SK-N-SH (cell line): Measurements from ENCODE around the gene ATG2B. TPM values are rescaled to one million over a fixed set of nuclear protein-coding genes. Genes with fewer than 3 reads are reported as not detected.

Experiments
- CTCF ChIA-PET: fragments of 300-600, 350-600 bp; formaldehyde crosslinking; extraction: SDS; loops from one replicate; lab custom pipeline; 2021; lab: Yijun Ruan, JAX
- POLR2A ChIA-PET: fragments of 350-600 bp; sonication (Branson Sonifier 250); formaldehyde crosslinking; extraction: SDS; loops from one replicate; lab custom pipeline; 2020; ENCODE audit warnings: antibody characterized with exemption, inconsistent platforms; lab: Yijun Ruan, JAX
- DNase-seq: peaks from one replicate; pipeline ENCODE4 v3.0.0; 2012
- H2AFZ ChIP-seq: fragments of 200-600 bp; sonication (generic); 2 replicates; pipeline ENCODE4 v1.8.1; 2016; ENCODE audit warnings: antibody characterized with exemption, mild to moderate bottlenecking, low read depth
- H3F3A ChIP-seq: fragments of 200-600 bp; sonication (generic); replicated peaks from 2 replicates; pipeline ENCODE3; 2016; ENCODE audit warnings: antibody characterized with exemption, mild to moderate bottlenecking; ENCODE audit not compliant: insufficient read depth
- H3K27ac ChIP-seq, 2 experiments: fragments of 200-500 bp in 1 of 2; fragments of 200-600 bp in 1 of 2; sonication (Bioruptor generic) in 1 of 2; sonication (generic), shearing (Covaris generic) in 1 of 2; 2 replicates each; pipeline versions ENCODE4 v1.5.1 to v1.6.1; 2014 to 2016; ENCODE audit warnings: low read depth in 2 of 2, inconsistent platforms in 1 of 2, low read length in 1 of 2, mild to moderate bottlenecking in 1 of 2, mixed read lengths in 1 of 2
- H3K27me3 ChIP-seq: fragments of 200-600 bp; sonication (generic), shearing (Covaris generic); 2 replicates; pipeline ENCODE4 v1.6.1; 2016; ENCODE audit warnings: mixed run types; ENCODE audit not compliant: insufficient read depth
- H3K36me3 ChIP-seq, 2 experiments: fragments of 200-500 bp in 1 of 2; fragments of 200-600 bp in 1 of 2; sonication (Bioruptor generic) in 1 of 2; sonication (generic) in 1 of 2; replicated peaks in 1 of 2; 2 replicates each; pipeline versions ENCODE3 to v1.5.1; 2014 to 2016; ENCODE audit warnings: low read length in 1 of 2, mild to moderate bottlenecking in 1 of 2; ENCODE audit not compliant: insufficient read depth in 2 of 2, control insufficient read depth in 1 of 2
- H3K4me1 ChIP-seq, 2 experiments: fragments of 200-500 bp in 1 of 2; fragments of 200-600 bp in 1 of 2; sonication (Bioruptor generic) in 1 of 2; sonication (generic), shearing (Covaris generic) in 1 of 2; 2 replicates each; pipeline versions ENCODE4 v1.5.1 to v1.6.1; 2014 to 2016; ENCODE audit warnings: low read depth in 1 of 2, low read length in 1 of 2, mixed run types in 1 of 2; ENCODE audit not compliant: insufficient read depth in 2 of 2, control insufficient read depth in 1 of 2
- H3K4me2 ChIP-seq: fragments of 200-600 bp; sonication (generic), shearing (Covaris generic); 2 replicates; pipeline ENCODE4 v1.6.1; 2017; ENCODE audit warnings: mixed run types
- H3K4me3 ChIP-seq, 2 experiments: fragments of 200-500 bp in 1 of 2; fragments of 200-600 bp in 1 of 2; sonication (Bioruptor generic) in 1 of 2; sonication (generic), shearing (Covaris generic) in 1 of 2; 2 replicates each; pipeline versions ENCODE4 v1.5.1 to v1.8.1; 2014 to 2016; ENCODE audit warnings: low read depth in 2 of 2, inconsistent platforms in 1 of 2, low read length in 1 of 2, mild to moderate bottlenecking in 1 of 2, mixed read lengths in 1 of 2, moderate library complexity in 1 of 2
- H3K79me2 ChIP-seq: fragments of 200-600 bp; sonication (generic); 2 replicates; pipeline ENCODE4 v1.8.1; 2017; ENCODE audit warnings: mild to moderate bottlenecking; ENCODE audit not compliant: insufficient read depth
- H3K9ac ChIP-seq: fragments of 200-600 bp; sonication (generic); 2 replicates; pipeline ENCODE4 v1.6.1; 2017; ENCODE audit warnings: mixed run types
- H3K9me2 ChIP-seq: fragments of 200-600 bp; sonication (generic); 2 replicates; pipeline ENCODE4 v1.6.1; 2017; ENCODE audit warnings: mixed run types
- H3K9me3 ChIP-seq: fragments of 200-600 bp; sonication (generic); 2 replicates; pipeline ENCODE4 v1.6.1; 2017; ENCODE audit warnings: mixed run types, mild to moderate bottlenecking, moderate library complexity
- H4K20me1 ChIP-seq: fragments of 200-600 bp; sonication (generic); 2 replicates; pipeline ENCODE4 v1.6.1; 2017; ENCODE audit warnings: mild to moderate bottlenecking, mixed run types; ENCODE audit not compliant: insufficient read depth
- CTCF ChIP-seq: fragments of 200-600 bp; sonication (generic); IDR thresholded peaks from 2 replicates; pipeline ENCODE4 v1.6.1; 2017; ENCODE audit warnings: antibody characterized with exemption, mild to moderate bottlenecking, moderate library complexity
- ELF1 ChIP-seq: IDR thresholded peaks from 2 replicates; pipeline ENCODE4 v1.4.0; 2012
- GABPA ChIP-seq: IDR thresholded peaks from 2 replicates; pipeline ENCODE4 v1.4.0; 2012; ENCODE audit warnings: low read depth, mild to moderate bottlenecking
- GATA2 ChIP-seq: sonication (generic); formaldehyde crosslinking; IDR thresholded peaks from 2 replicates; pipeline ENCODE4 v1.5.0; 2020; ENCODE audit warnings: mild to moderate bottlenecking, missing genetic modification reagents
- IRF3 ChIP-seq: fragments of 150-350 bp; IDR thresholded peaks from 2 replicates; pipeline ENCODE4 v1.6.1; 2016; ENCODE audit warnings: mild to moderate bottlenecking, low read depth, low read length
- JUND ChIP-seq: IDR thresholded peaks from 2 replicates; pipeline ENCODE4 v1.4.0; 2012
- MAX ChIP-seq: IDR thresholded peaks from 2 replicates; pipeline ENCODE4 v1.4.0; 2012; ENCODE audit warnings: low read depth
- MEF2A ChIP-seq: IDR thresholded peaks from 2 replicates; pipeline ENCODE4 v1.4.0; 2012; ENCODE audit warnings: low read depth, borderline replicate concordance
- NRF1 ChIP-seq: IDR thresholded peaks from 2 replicates; pipeline ENCODE4 v1.6.1; 2012; ENCODE audit warnings: low read depth, mild to moderate bottlenecking, low read length
- RCOR1 ChIP-seq: fragments of 150-350 bp; IDR thresholded peaks from 2 replicates; pipeline ENCODE4 v1.6.1; 2017; ENCODE audit warnings: antibody characterized with exemption, low read length
- REST ChIP-seq: IDR thresholded peaks from 2 replicates; pipeline ENCODE4 v1.6.1; 2012; ENCODE audit warnings: mild to moderate bottlenecking, low read depth, low read length, moderate library complexity
- SMC3 ChIP-seq: IDR thresholded peaks from 2 replicates; pipeline ENCODE4 v1.6.1; 2012; ENCODE audit warnings: low read depth, low read length, improper control_type of control experiment
- TAF1 ChIP-seq: IDR thresholded peaks from 2 replicates; pipeline ENCODE4 v1.6.1; 2012; ENCODE audit warnings: low read depth, mild to moderate bottlenecking, low read length, moderate library complexity, borderline replicate concordance
- USF1 ChIP-seq: IDR thresholded peaks from 2 replicates; pipeline ENCODE4 v1.4.0; 2012; ENCODE audit warnings: low read depth, borderline replicate concordance
- YY1 ChIP-seq: IDR thresholded peaks from 2 replicates; pipeline ENCODE4 v1.4.0; 2012; ENCODE audit warnings: low read depth, mild to moderate bottlenecking
- WGBS: methylation state at CpG from one replicate; pipeline ENCODE4 v1.1.6; 2017; ENCODE audit warnings: low lambda C conversion rate; 5-methylcytosine and 5-hydroxymethylcytosine counted together
- polyA plus RNA-seq, 3 experiments: library from polyadenylated mRNA; depleted of rRNA; stranded (reverse); fragments of >200 nt; gene quantifications; 2 replicates each; pipeline ENCODE4 v1.2.3, GENCODE V29; 2012

The ATG2B gene
- polyA plus RNA-seq, 1 of the 3 experiments (the other 2 are of a cell fraction) = 5.8 TPM

GRCh38 chr14:96324219-96324618, 38.9 kb downstream of the ATG2B start:
- H4K20me1 ChIP-seq = no peaks in the 10 kb centered on the region
- ChIA-PET CTCF (no interaction called here), POLR2A (no interaction called here)
- H3K9me3 ChIP-seq = no peaks in the 10 kb centered on the region
- no peaks in the 10 kb centered on the region for H3K9me2 ChIP-seq
- no peak overlapping the region for H3K4me3 ChIP-seq
- no peaks in the 10 kb centered on the region for H3K27me3 ChIP-seq
- no peaks in the 10 kb centered on the region for H3F3A ChIP-seq
- no peaks in the 10 kb centered on the region; the same call in 1 of the 2 replicates for H3K79me2 ChIP-seq
- TF ChIP-seq USF1 (no peak), ELF1 (no peak), CTCF (no peak), JUND (no peak), MEF2A (no peak), MAX (no peak), NRF1 (no peak), IRF3 (no peak)
- H3K27ac ChIP-seq = no peak overlapping the region
- H3K9ac ChIP-seq = no peak overlapping the region
- H3K4me2 ChIP-seq = no peak overlapping the region
- WGBS = 97% methylated on average over 7 of the region's 7 CpGs
- DNase-seq = no peak
- H2AFZ ChIP-seq = no peak overlapping the region
- peaks cover 50 to 61% of the 10 kb centered on the region in 2 experiments for H3K36me3 ChIP-seq
- H3K4me1 ChIP-seq = no peaks in the 10 kb centered on the region

- Histone ChIP-seq H3K79me2 (no peaks in the 10 kb centered on the region), H3K27me3 (no peaks in the 10 kb centered on the region), H3K4me3 (no peak overlapping the region), H3F3A (no peaks in the 10 kb centered on the region), H3K36me3 (peaks cover 37 to 72% of the 10 kb centered on the region in 2 experiments), H3K4me1 (no peaks in the 10 kb centered on the region), H2AFZ (no peak overlapping the region), H4K20me1 (no peaks in the 10 kb centered on the region), H3K9ac (no peak overlapping the region), H3K4me2 (no peak overlapping the region), H3K9me3 (no peaks in the 10 kb centered on the region), H3K9me2 (no peaks in the 10 kb centered on the region), H3K27ac (no peak overlapping the region)
- WGBS = 91% methylated on average over 1 of the region's 1 CpG
- no peak for TF ChIP-seq GABPA
- no peak for TF ChIP-seq GATA2
- TF ChIP-seq SMC3 = no peak
- no peak for TF ChIP-seq YY1
- TF ChIP-seq JUND = no peak
- no peak for TF ChIP-seq TAF1
- TF ChIP-seq RCOR1 = no peak
- no peak for TF ChIP-seq REST
- TF ChIP-seq MEF2A = no peak
- DNase-seq = no peak
- ChIA-PET CTCF (no interaction called here), POLR2A (no interaction called here)
These were observed 42.5 kb downstream of the ATG2B start for GRCh38 chr14:96320605-96321004.
